ENCODE results near the gene STARD9. TPM values are rescaled to one million over a fixed set of nuclear protein-coding genes. Genes with fewer than 3 reads are reported as not detected.

The STARD9 gene
- polyA plus RNA-seq, 1 donor (not counting 4 experiments of a cell fraction or from before 2014, with no cell fraction given), result 0.76 TPM

GRCh38 chr15:42621996-42622925 lies 46.9 kb downstream of the STARD9 start:
- dilution Hi-C loops (cut with MboI; ENCODE audit: extremely low pct_ligation_motif_present, low sequenced_read_pairs), result no loop called here
- no peak for DNase-seq (ENCODE audit: low read depth, low spot score)
- no peak overlapping the region for H2AFZ ChIP-seq (ENCODE audit: control insufficient read depth, low read length)
- H3K9me1 ChIP-seq (ENCODE audit: control insufficient read depth, extremely low read depth, insufficient read depth, low read length), result no peaks in the 10 kb centered on the region
- H4K20me1 ChIP-seq (ENCODE audit: control insufficient read depth, extremely low read depth, insufficient read depth, low read length), result no peaks in the 10 kb centered on the region
- H3K27me3 ChIP-seq (ENCODE audit: control insufficient read depth, extremely low read depth, insufficient read depth, low read length), result no peaks in the 10 kb centered on the region
- no peak overlapping the region for H3K9ac ChIP-seq (ENCODE audit: control insufficient read depth, extremely low read depth, insufficient read depth, low read length)
- no peaks in the 10 kb centered on the region for H3K36me3 ChIP-seq (ENCODE audit: control insufficient read depth in 2 of 2, extremely low read depth in 1 of 2, insufficient read depth in 2 of 2, low read length in 2 of 2)
- H3K4me2 ChIP-seq (ENCODE audit: control insufficient read depth, extremely low read depth, insufficient read depth, low read depth, low read length), result no peak overlapping the region
- no peak overlapping the region for H3K27ac ChIP-seq (ENCODE audit: control insufficient read depth, insufficient read depth, low read length)
- H3K9me3 ChIP-seq (ENCODE audit: control insufficient read depth, low read depth, low read length), result no peaks in the 10 kb centered on the region
- no peak for FAIRE-seq
- TF ChIP-seq EZH2 (IDR thresholded peaks at IDR 0.05; ENCODE audit: low read length), result no peak
- TF ChIP-seq, protein P1, sequence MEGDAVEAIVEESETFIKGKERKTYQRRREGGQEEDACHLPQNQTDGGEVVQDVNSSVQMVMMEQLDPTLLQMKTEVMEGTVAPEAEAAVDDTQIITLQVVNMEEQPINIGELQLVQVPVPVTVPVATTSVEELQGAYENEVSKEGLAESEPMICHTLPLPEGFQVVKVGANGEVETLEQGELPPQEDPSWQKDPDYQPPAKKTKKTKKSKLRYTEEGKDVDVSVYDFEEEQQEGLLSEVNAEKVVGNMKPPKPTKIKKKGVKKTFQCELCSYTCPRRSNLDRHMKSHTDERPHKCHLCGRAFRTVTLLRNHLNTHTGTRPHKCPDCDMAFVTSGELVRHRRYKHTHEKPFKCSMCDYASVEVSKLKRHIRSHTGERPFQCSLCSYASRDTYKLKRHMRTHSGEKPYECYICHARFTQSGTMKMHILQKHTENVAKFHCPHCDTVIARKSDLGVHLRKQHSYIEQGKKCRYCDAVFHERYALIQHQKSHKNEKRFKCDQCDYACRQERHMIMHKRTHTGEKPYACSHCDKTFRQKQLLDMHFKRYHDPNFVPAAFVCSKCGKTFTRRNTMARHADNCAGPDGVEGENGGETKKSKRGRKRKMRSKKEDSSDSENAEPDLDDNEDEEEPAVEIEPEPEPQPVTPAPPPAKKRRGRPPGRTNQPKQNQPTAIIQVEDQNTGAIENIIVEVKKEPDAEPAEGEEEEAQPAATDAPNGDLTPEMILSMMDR (optimal IDR thresholded peaks at IDR 0.05 in 1 of 3, IDR thresholded peaks at IDR 0.05 in 1 of 3, conservative IDR thresholded peaks at IDR 0.05 in 1 of 3; ENCODE audit: extremely low read depth in 1 of 3, insufficient read depth in 2 of 3, low read length in 3 of 3), result no peak
- no peaks in the 10 kb centered on the region for H3K4me1 ChIP-seq (ENCODE audit: control insufficient read depth, extremely low read depth, insufficient read depth, low read length)
- H3K79me2 ChIP-seq (ENCODE audit: control insufficient read depth, insufficient read depth, low read length), result no peaks in the 10 kb centered on the region
- H3K4me3 ChIP-seq (ENCODE audit: control insufficient read depth in 2 of 3, extremely low read depth in 1 of 3, insufficient read depth in 2 of 3, low read depth in 1 of 3, low read length in 3 of 3), result no peak overlapping the region

DNA sequence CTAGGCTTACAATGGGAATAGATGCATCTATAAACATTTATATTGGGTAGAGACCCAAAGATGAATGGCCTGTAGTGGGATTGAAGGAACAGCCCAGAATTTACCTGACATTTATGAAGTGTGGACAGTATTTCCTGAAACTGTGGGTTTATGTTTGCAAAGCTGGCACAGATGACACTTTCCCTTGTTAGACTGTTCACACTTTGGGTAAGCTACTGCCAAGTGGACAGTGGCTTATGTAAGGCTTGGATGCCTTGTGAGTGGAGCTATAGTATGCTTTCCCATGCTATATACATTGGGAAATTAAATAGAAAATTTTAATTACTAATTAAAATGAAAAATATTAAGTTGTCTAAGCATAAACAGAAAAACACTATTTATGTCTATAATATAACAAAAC lies 48.5 kb downstream of the STARD9 start:
- no peaks in the 10 kb centered on the region for H3K4me1 ChIP-seq (ENCODE audit: control insufficient read depth, extremely low read depth, insufficient read depth, low read length)
- H3K4me2 ChIP-seq (ENCODE audit: control insufficient read depth, extremely low read depth, insufficient read depth, low read depth, low read length), result no peak overlapping the region
- no peak for DNase-seq (ENCODE audit: low read depth, low spot score)
- H3K4me3 ChIP-seq (ENCODE audit: control insufficient read depth in 2 of 3, extremely low read depth in 1 of 3, insufficient read depth in 2 of 3, low read depth in 1 of 3, low read length in 3 of 3), result no peak overlapping the region
- H3K9me3 ChIP-seq (ENCODE audit: control insufficient read depth, low read depth, low read length), result no peaks in the 10 kb centered on the region
- H3K27me3 ChIP-seq (ENCODE audit: control insufficient read depth, extremely low read depth, insufficient read depth, low read length), result no peaks in the 10 kb centered on the region
- no peak overlapping the region for H3K27ac ChIP-seq (ENCODE audit: control insufficient read depth, insufficient read depth, low read length)
- dilution Hi-C loops (cut with MboI; ENCODE audit: extremely low pct_ligation_motif_present, low sequenced_read_pairs), result no loop called here
- no peaks in the 10 kb centered on the region for H4K20me1 ChIP-seq (ENCODE audit: control insufficient read depth, extremely low read depth, insufficient read depth, low read length)
- TF ChIP-seq, protein P1 (optimal IDR thresholded peaks at IDR 0.05 in 1 of 3, IDR thresholded peaks at IDR 0.05 in 1 of 3, conservative IDR thresholded peaks at IDR 0.05 in 1 of 3; ENCODE audit: extremely low read depth in 1 of 3, insufficient read depth in 2 of 3, low read length in 3 of 3), result no peak
- TF ChIP-seq EZH2 (IDR thresholded peaks at IDR 0.05; ENCODE audit: low read length), result no peak
- no peak overlapping the region for H3K9ac ChIP-seq (ENCODE audit: control insufficient read depth, extremely low read depth, insufficient read depth, low read length)
- H3K36me3 ChIP-seq (ENCODE audit: control insufficient read depth in 2 of 2, extremely low read depth in 1 of 2, insufficient read depth in 2 of 2, low read length in 2 of 2), result no peaks in the 10 kb centered on the region
- no peak for FAIRE-seq
- H3K79me2 ChIP-seq (ENCODE audit: control insufficient read depth, insufficient read depth, low read length), result no peaks in the 10 kb centered on the region
- no peak overlapping the region for H2AFZ ChIP-seq (ENCODE audit: control insufficient read depth, low read length)
- H3K9me1 ChIP-seq (ENCODE audit: control insufficient read depth, extremely low read depth, insufficient read depth, low read length), result no peaks in the 10 kb centered on the region

Measured in keratinocyte (primary cell).